Stomach (tissue), 4 donors: ENCODE data around the gene LAMC2.

Source experiments
- POLR2A ChIP-seq, 4 donors: fragments of 450-650 bp; IDR thresholded peaks; one replicate each; pipeline ENCODE4 v1.6.1; 2016; ENCODE audit warnings: antibody characterized with exemption in 4 of 4, control low read depth in 2 of 4, mild to moderate bottlenecking in 1 of 4, moderate library complexity in 1 of 4
- TF ChIP-seq, protein P1 (sequence below), 7 experiments: fragments of 450-650 bp in 4 of 7; fragments of 200-600 bp in 3 of 7; sonication (generic) in 3 of 7; IDR thresholded peaks; one replicate each; pipeline ENCODE4 v1.5.1; 2016 to 2019; ENCODE audit warnings: antibody characterized with exemption in 7 of 7, control low read depth in 2 of 7, mild to moderate bottlenecking in 1 of 7

- no peak for TF ChIP-seq POLR2A (IDR thresholded peaks at IDR 0.05)
- TF ChIP-seq, protein P1, sequence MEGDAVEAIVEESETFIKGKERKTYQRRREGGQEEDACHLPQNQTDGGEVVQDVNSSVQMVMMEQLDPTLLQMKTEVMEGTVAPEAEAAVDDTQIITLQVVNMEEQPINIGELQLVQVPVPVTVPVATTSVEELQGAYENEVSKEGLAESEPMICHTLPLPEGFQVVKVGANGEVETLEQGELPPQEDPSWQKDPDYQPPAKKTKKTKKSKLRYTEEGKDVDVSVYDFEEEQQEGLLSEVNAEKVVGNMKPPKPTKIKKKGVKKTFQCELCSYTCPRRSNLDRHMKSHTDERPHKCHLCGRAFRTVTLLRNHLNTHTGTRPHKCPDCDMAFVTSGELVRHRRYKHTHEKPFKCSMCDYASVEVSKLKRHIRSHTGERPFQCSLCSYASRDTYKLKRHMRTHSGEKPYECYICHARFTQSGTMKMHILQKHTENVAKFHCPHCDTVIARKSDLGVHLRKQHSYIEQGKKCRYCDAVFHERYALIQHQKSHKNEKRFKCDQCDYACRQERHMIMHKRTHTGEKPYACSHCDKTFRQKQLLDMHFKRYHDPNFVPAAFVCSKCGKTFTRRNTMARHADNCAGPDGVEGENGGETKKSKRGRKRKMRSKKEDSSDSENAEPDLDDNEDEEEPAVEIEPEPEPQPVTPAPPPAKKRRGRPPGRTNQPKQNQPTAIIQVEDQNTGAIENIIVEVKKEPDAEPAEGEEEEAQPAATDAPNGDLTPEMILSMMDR (IDR thresholded peaks at IDR 0.05) = no peak
Measured at GRCh38 chr1:183166454-183166853, 19.6 kb upstream of the LAMC2 start.
